ENCODE measurements around the gene FCER2. TPM values are rescaled to one million over a fixed set of nuclear protein-coding genes. Genes with fewer than 3 reads are reported as not detected.

Gene FCER2
- total and polyA plus RNA-seq, 3 experiments from 2014 or later: 0.96 to 1.6 TPM; not detected in 1

- H3K9me3 ChIP-seq (ENCODE audit: low read length): no peaks in the 10 kb centered on the region
- H3K36me3 Mint-ChIP-seq: no peaks in the 10 kb centered on the region
- H3K4me1 ChIP-seq (ENCODE audit: insufficient read depth, low read length): peaks cover 3% of the 10 kb centered on the region
- H3K4me3 ChIP-seq (ENCODE audit: low read length): no peak within 1 kb of the TSS
- H3K27me3 Mint-ChIP-seq: peaks cover 25 to 41% of the 10 kb centered on the region in 2 donors
- no peaks in the 10 kb centered on the region for H3K9me3 Mint-ChIP-seq
- peak within 1 kb of the TSS in 1 of 7 donors; percentile 12 for H3K4me3 Mint-ChIP-seq
- peak within 1 kb of the TSS in 2 of 8 donors; percentile 3 to 17 for H3K27ac Mint-ChIP-seq
- ChIA-PET CTCF (interaction anchor here (1.0 to 1.9 kb wide), 3 partner anchors 10 to 12 kb away, joined by 3 to 8 read pairs (median 4); partner anchors contain the start of gene TRAPPC5), POLR2A (no interaction called here)
- no peak within 1 kb of the TSS for H3K27ac ChIP-seq (ENCODE audit: low read depth, low read length)
- H3K36me3 ChIP-seq (ENCODE audit: insufficient read depth, low read length): no peaks in the 10 kb centered on the region
- DNase-seq: no peak
- H3K27me3 ChIP-seq (ENCODE audit: insufficient read depth, low read length, poor library complexity, severe bottlenecking): no peaks in the 10 kb centered on the region
- peaks cover 5 to 15% (median 8%) of the 10 kb centered on the region in 3 donors for H3K4me1 Mint-ChIP-seq
Measured at GRCh38 chr19:7668842-7669241, 33.1 kb downstream of the FCER2 start, which contains the start of gene RETN. TSS of gene RETN (plus strand) at chr19:7669049. CDS start at chr19:7669327, 278 bp downstream.

- Mint-ChIP-seq H3K4me1 (peaks cover 0 to 7% (median 3%) of the 10 kb centered on the region in 3 donors), H3K9me3 (no peaks in the 10 kb centered on the region), H3K27ac (peak overlapping the region in 1 of 8 donors; percentile 60), H3K27me3 (peaks cover 17 to 24% of the 10 kb centered on the region in 2 donors), H3K4me3 (no peak overlapping the region), H3K36me3 (no peaks in the 10 kb centered on the region)
- Histone ChIP-seq H3K36me3 (ENCODE audit: insufficient read depth, low read length) (no peaks in the 10 kb centered on the region), H3K27me3 (ENCODE audit: insufficient read depth, low read length, poor library complexity, severe bottlenecking) (no peaks in the 10 kb centered on the region), H3K27ac (ENCODE audit: low read depth, low read length) (no peak overlapping the region), H3K4me1 (ENCODE audit: insufficient read depth, low read length) (peaks cover 3% of the 10 kb centered on the region), H3K9me3 (ENCODE audit: low read length) (no peaks in the 10 kb centered on the region), H3K4me3 (ENCODE audit: low read length) (no peak overlapping the region)
- POLR2A ChIA-PET: no interaction called here
- no peak for DNase-seq
- CTCF ChIA-PET: interaction anchor here (1.2 kb wide), 1 partner anchor 97 kb away, joined by 3 read pairs; no protein-coding TSS in a partner anchor
Measured at GRCh38 chr19:7665076-7665475, 36.9 kb downstream of the FCER2 start.

DNA sequence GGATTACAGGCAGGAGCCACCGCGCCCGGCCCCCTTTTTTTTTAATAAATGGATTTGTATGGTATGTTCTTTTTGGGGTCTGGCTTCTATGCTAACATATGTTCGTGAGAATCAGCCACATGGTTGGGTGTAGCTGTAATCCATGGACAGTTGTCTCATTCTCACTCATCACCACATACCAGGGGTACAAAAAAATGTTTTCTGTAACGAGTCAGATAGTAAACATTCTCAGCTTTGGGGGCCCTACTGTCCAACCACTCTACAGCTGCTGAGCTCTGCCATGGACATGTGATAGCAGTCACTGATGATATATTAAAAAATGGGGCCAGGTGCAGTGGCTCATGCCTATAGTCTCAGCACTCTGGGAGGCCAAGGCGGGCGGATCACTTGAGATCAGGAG lies 38.2 kb downstream of the FCER2 start:
- Histone ChIP-seq H3K27ac (ENCODE audit: low read depth, low read length) (no peak overlapping the region), H3K4me3 (ENCODE audit: low read length) (no peak overlapping the region), H3K27me3 (ENCODE audit: insufficient read depth, low read length, poor library complexity, severe bottlenecking) (no peaks in the 10 kb centered on the region), H3K36me3 (ENCODE audit: insufficient read depth, low read length) (no peaks in the 10 kb centered on the region), H3K9me3 (ENCODE audit: low read length) (no peaks in the 10 kb centered on the region), H3K4me1 (ENCODE audit: insufficient read depth, low read length) (no peaks in the 10 kb centered on the region)
- no peak overlapping the region for H3K4me3 Mint-ChIP-seq
- H3K27ac Mint-ChIP-seq: no peak overlapping the region
- POLR2A ChIA-PET: no interaction called here
- H3K36me3 Mint-ChIP-seq: no peaks in the 10 kb centered on the region
- H3K4me1 Mint-ChIP-seq: no peaks in the 10 kb centered on the region
- H3K9me3 Mint-ChIP-seq: no peaks in the 10 kb centered on the region
- DNase-seq: no peak
- CTCF ChIA-PET: interaction anchor here (1.0 kb wide), 1 partner anchor 11 kb away, joined by 4 read pairs; no protein-coding TSS in a partner anchor
- peaks cover 10 to 20% of the 10 kb centered on the region in 2 donors for H3K27me3 Mint-ChIP-seq

DNA sequence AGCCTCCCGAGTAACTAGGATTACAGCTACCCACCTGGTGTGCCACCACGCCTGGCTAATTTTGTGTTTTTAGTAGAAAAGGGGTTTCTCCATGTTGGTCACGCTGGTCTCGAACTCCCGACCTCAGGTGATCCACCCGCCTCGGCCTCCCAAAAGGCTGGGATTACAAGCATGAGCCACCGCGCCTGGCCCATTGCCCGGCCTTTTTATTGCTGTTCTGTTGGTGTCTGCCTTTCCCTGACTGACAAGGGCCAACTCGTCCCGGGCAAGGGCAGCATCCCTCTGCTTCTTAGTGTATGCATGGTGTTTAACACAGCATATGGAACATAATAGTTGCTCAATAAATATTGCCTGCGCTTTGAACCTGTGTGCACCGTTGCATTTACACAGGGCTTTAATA lies 39.3 kb downstream of the FCER2 start:
- Mint-ChIP-seq H3K27ac (no peak overlapping the region), H3K27me3 (peaks cover 8 to 20% of the 10 kb centered on the region in 2 donors), H3K4me3 (no peak overlapping the region), H3K36me3 (no peaks in the 10 kb centered on the region), H3K9me3 (no peaks in the 10 kb centered on the region), H3K4me1 (peaks cover 5 to 7% (median 6%) of the 10 kb centered on the region in 3 donors)
- Histone ChIP-seq H3K4me3 (ENCODE audit: low read length) (no peak overlapping the region), H3K36me3 (ENCODE audit: insufficient read depth, low read length) (no peaks in the 10 kb centered on the region), H3K4me1 (ENCODE audit: insufficient read depth, low read length) (peaks cover 8% of the 10 kb centered on the region), H3K9me3 (ENCODE audit: low read length) (no peaks in the 10 kb centered on the region), H3K27ac (ENCODE audit: low read depth, low read length) (no peak overlapping the region), H3K27me3 (ENCODE audit: insufficient read depth, low read length, poor library complexity, severe bottlenecking) (no peaks in the 10 kb centered on the region)
- POLR2A ChIA-PET: no interaction called here
- CTCF ChIA-PET: interaction anchor here (0.7 to 2.3 kb wide), 2 partner anchors 11 to 18 kb away, joined by 3 to 12 read pairs; partner anchors contain the start of gene TRAPPC5
- DNase-seq: no peak

GRCh38 chr19:7661744-7662538 lies 40.0 kb downstream of the FCER2 start:
- peaks cover 6 to 17% of the 10 kb centered on the region in 2 donors for H3K27me3 Mint-ChIP-seq
- Histone ChIP-seq H3K36me3 (ENCODE audit: insufficient read depth, low read length) (no peaks in the 10 kb centered on the region), H3K9me3 (ENCODE audit: low read length) (no peaks in the 10 kb centered on the region), H3K27me3 (ENCODE audit: insufficient read depth, low read length, poor library complexity, severe bottlenecking) (no peaks in the 10 kb centered on the region), H3K4me1 (ENCODE audit: insufficient read depth, low read length) (peaks cover 13% of the 10 kb centered on the region), H3K4me3 (ENCODE audit: low read length) (no peak overlapping the region), H3K27ac (ENCODE audit: low read depth, low read length) (no peak overlapping the region)
- no peak overlapping the region for H3K4me3 Mint-ChIP-seq
- ChIA-PET CTCF (interaction anchor here (0.7 to 2.3 kb wide), 4 partner anchors 10 to 139 kb away, joined by 3 to 12 read pairs (median 4); partner anchors contain the start of gene TRAPPC5), POLR2A (interaction anchor here (0.7 kb wide), 1 partner anchor 1204 kb away, joined by 4 read pairs; no protein-coding TSS in a partner anchor)
- peaks cover 5 to 7% (median 6%) of the 10 kb centered on the region in 3 donors for H3K4me1 Mint-ChIP-seq
- H3K36me3 Mint-ChIP-seq: no peaks in the 10 kb centered on the region
- DNase-seq: no peak
- H3K27ac Mint-ChIP-seq: no peak overlapping the region
- H3K9me3 Mint-ChIP-seq: no peaks in the 10 kb centered on the region

DNA sequence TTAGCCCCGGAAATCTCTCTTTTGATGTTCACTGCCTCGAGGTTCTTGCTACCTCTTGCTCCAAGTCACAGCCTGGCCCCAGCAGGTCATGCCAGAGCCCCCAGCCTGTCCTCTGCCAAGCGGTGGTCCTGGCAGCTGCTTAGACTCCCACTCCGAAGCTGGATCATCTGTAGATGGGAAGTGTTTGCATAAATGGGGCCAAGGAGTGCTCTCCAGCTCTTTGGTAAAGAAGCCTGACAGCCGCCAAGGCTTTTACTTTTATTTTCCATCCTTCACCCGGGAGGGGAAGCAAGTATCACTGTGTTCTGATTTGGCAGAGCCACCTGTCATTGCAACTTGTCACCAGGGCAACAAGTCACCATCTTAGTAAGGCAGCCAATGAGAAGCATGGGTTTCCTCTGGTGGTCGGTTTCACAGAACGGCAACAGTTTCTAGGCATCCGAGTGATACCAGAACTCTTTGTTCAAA lies 43.7 kb downstream of the FCER2 start:
- DNase-seq: peak in 2 of 5 donors; percentile 30 to 59
- H3K9me3 Mint-ChIP-seq: no peaks in the 10 kb centered on the region
- Histone ChIP-seq H3K36me3 (ENCODE audit: insufficient read depth, low read length) (no peaks in the 10 kb centered on the region), H3K9me3 (ENCODE audit: low read length) (no peaks in the 10 kb centered on the region), H3K27me3 (ENCODE audit: insufficient read depth, low read length, poor library complexity, severe bottlenecking) (no peaks in the 10 kb centered on the region), H3K27ac (ENCODE audit: low read depth, low read length) (no peak overlapping the region), H3K4me3 (ENCODE audit: low read length) (peak overlapping the region; percentile 30), H3K4me1 (ENCODE audit: insufficient read depth, low read length) (peaks cover 13% of the 10 kb centered on the region)
- peaks cover 0 to 10% of the 10 kb centered on the region in 2 donors for H3K27me3 Mint-ChIP-seq
- H3K36me3 Mint-ChIP-seq: no peaks in the 10 kb centered on the region
- peaks cover 5 to 7% (median 6%) of the 10 kb centered on the region in 3 donors for H3K4me1 Mint-ChIP-seq
- POLR2A ChIA-PET: no interaction called here
- peak overlapping the region; percentile 40 to 71 (median 67) for H3K4me3 Mint-ChIP-seq
- peak overlapping the region in 7 of 8 donors; percentile 20 to 83 (median 74) for H3K27ac Mint-ChIP-seq
- CTCF ChIA-PET: interaction anchor here (1.7 kb wide), 1 partner anchor 18 kb away, joined by 4 read pairs; the partner anchor contains the start of gene MCEMP1

GRCh38 chr19:7657131-7657751 lies 44.7 kb downstream of the FCER2 start:
- Mint-ChIP-seq H3K9me3 (no peaks in the 10 kb centered on the region), H3K4me1 (peaks cover 11 to 14% (median 14%) of the 10 kb centered on the region in 3 donors), H3K4me3 (no peak overlapping the region), H3K27me3 (peaks cover 0 to 10% of the 10 kb centered on the region in 2 donors), H3K36me3 (no peaks in the 10 kb centered on the region), H3K27ac (peak overlapping the region in 5 of 8 donors; percentile 21 to 74 (median 67))
- ChIA-PET CTCF (interaction anchor here (1.0 to 3.4 kb wide), 3 partner anchors 19 to 273 kb away, joined by 3 to 18 read pairs (median 4); partner anchors contain the start of genes MCEMP1 and TRAPPC5), POLR2A (interaction anchor here (0.5 kb wide), 1 partner anchor 610 kb away, joined by 6 read pairs; no protein-coding TSS in a partner anchor)
- DNase-seq: no peak
- Histone ChIP-seq H3K4me1 (ENCODE audit: insufficient read depth, low read length) (peaks cover 16% of the 10 kb centered on the region), H3K27me3 (ENCODE audit: insufficient read depth, low read length, poor library complexity, severe bottlenecking) (no peaks in the 10 kb centered on the region), H3K4me3 (ENCODE audit: low read length) (no peak overlapping the region), H3K27ac (ENCODE audit: low read depth, low read length) (no peak overlapping the region), H3K9me3 (ENCODE audit: low read length) (no peaks in the 10 kb centered on the region), H3K36me3 (ENCODE audit: insufficient read depth, low read length) (no peaks in the 10 kb centered on the region)

Data from CD8-positive, alpha-beta memory T cell (primary cell).